ENCODE data around the gene INTU. TPM values are rescaled to one million over a fixed set of nuclear protein-coding genes. Genes with fewer than 3 reads are reported as not detected.

Gene INTU
- total and polyA plus RNA-seq, 3 experiments from 2014 or later, result 0.13 to 0.38 TPM; not detected in 1

DNA sequence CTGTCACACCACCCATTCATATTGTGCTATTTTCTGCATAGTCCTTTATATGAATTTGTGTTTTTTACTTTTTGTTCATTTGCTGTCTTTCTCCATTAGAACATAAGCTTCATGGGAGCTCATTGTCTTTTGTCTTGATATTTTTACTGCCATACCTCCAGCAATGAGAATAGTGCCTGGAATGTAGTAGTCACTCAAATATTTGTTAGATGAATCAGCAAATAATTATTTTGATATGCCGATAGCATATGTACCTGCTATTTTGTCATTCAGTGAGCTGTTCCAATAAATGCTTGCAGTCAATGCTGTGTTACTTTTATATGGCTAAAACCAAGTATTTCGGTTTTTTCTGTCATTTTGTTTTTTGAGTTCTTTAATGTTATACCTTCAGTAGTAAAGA lies 53.9 kb downstream of the INTU start:
- ChIA-PET CTCF (no interaction called here), POLR2A (no interaction called here)
- no peak overlapping the region for H3K27ac Mint-ChIP-seq
- no peak overlapping the region for H3K4me3 Mint-ChIP-seq
- H3K4me1 Mint-ChIP-seq, result no peaks in the 10 kb centered on the region
- Histone ChIP-seq H3K9me3 (ENCODE audit: low read length) (no peaks in the 10 kb centered on the region), H3K27me3 (ENCODE audit: insufficient read depth, low read length, poor library complexity, severe bottlenecking) (no peaks in the 10 kb centered on the region), H3K4me1 (ENCODE audit: insufficient read depth, low read length) (no peaks in the 10 kb centered on the region), H3K27ac (ENCODE audit: low read depth, low read length) (no peak overlapping the region), H3K36me3 (ENCODE audit: insufficient read depth, low read length) (no peaks in the 10 kb centered on the region), H3K4me3 (ENCODE audit: low read length) (no peak overlapping the region)
- H3K27me3 Mint-ChIP-seq, result peaks cover 0 to 2% of the 10 kb centered on the region in 2 donors
- H3K9me3 Mint-ChIP-seq, result peaks cover 0 to 8% (median 0%) of the 10 kb centered on the region in 5 donors
- no peak for DNase-seq
- no peaks in the 10 kb centered on the region for H3K36me3 Mint-ChIP-seq

DNA sequence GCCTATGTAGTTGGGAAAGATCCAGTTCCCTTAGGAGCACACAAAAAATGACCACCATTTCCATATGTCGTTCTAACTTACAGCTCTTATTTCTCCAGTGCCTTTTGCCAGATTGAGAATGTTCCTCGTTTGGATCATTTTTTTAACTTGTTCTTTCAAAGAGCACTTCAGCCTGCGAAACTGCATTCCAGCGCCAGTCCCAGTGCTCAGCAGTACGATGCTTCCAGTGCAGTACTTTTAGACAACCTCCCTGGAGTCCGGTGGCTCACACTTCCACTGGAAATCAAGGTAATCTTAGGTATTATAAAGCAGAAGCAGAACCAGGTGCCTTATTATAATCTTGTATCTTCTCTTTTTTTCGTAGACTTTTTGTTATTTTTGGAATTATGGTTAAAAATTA lies 54.8 kb downstream of the INTU start:
- H3K27ac ChIP-seq (ENCODE audit: low read depth, low read length), result no peak overlapping the region
- Mint-ChIP-seq H3K9me3 (peaks cover 0 to 4% (median 0%) of the 10 kb centered on the region in 5 donors), H3K36me3 (no peaks in the 10 kb centered on the region), H3K4me1 (no peaks in the 10 kb centered on the region), H3K27ac (no peak overlapping the region), H3K4me3 (no peak overlapping the region), H3K27me3 (peaks cover 0 to 2% of the 10 kb centered on the region in 2 donors)
- H3K4me3 ChIP-seq (ENCODE audit: low read length), result no peak overlapping the region
- DNase-seq, result no peak
- no peaks in the 10 kb centered on the region for H3K9me3 ChIP-seq (ENCODE audit: low read length)
- no peaks in the 10 kb centered on the region for H3K36me3 ChIP-seq (ENCODE audit: insufficient read depth, low read length)
- no peaks in the 10 kb centered on the region for H3K27me3 ChIP-seq (ENCODE audit: insufficient read depth, low read length, poor library complexity, severe bottlenecking)
- POLR2A ChIA-PET, result no interaction called here
- CTCF ChIA-PET, result no interaction called here
- no peaks in the 10 kb centered on the region for H3K4me1 ChIP-seq (ENCODE audit: insufficient read depth, low read length)

DNA sequence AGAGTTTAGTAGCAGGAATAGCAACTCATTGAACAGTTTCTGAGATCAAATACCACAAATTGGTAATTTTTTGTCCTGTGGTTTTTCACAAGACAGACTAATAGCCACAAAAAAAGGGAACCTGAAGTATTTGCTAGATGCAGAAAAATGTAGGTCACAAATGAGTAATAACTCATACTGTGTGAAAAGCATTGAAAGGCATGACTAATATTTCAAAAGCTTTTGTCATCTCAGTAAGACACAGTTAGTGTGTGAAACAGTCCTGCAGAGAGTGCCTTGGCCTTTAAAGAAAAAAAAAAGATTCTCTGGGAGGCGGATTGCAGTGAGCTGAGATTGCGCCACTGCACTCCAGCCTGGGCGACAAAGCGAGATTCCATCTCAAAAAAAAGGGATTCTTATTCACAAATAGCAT lies 66.0 kb downstream of the INTU start:
- Mint-ChIP-seq H3K4me3 (no peak overlapping the region), H3K9me3 (peaks cover 0 to 10% (median 3%) of the 10 kb centered on the region in 5 donors), H3K4me1 (no peaks in the 10 kb centered on the region), H3K36me3 (no peaks in the 10 kb centered on the region), H3K27me3 (peaks cover 5% of the 10 kb centered on the region in 2 donors), H3K27ac (no peak overlapping the region)
- no peak for DNase-seq
- Histone ChIP-seq H3K9me3 (ENCODE audit: low read length) (no peaks in the 10 kb centered on the region), H3K27ac (ENCODE audit: low read depth, low read length) (no peak overlapping the region), H3K4me1 (ENCODE audit: insufficient read depth, low read length) (no peaks in the 10 kb centered on the region), H3K36me3 (ENCODE audit: insufficient read depth, low read length) (no peaks in the 10 kb centered on the region), H3K4me3 (ENCODE audit: low read length) (no peak overlapping the region), H3K27me3 (ENCODE audit: insufficient read depth, low read length, poor library complexity, severe bottlenecking) (no peaks in the 10 kb centered on the region)
- ChIA-PET CTCF (no interaction called here), POLR2A (no interaction called here)

DNA sequence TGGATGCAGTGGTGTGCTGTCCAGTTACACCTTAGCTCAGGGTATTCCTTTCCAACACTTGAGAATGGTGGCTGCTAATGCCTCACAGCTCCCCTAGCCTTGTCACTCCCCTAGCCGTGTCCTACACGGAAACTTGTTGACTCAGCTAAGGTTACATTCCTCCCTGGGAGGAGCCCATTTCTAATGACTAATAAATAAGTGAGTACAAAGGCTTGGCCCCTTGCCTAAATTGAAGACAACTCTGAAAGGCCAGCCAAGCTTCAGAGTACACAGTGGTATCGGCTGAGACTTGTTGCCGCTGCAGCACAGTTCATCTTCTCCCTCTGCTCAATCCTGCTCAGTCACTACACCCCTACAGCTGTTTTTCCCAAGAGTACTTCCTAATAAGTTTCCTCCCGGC lies 76.2 kb downstream of the INTU start:
- Histone ChIP-seq H3K36me3 (ENCODE audit: insufficient read depth, low read length) (no peaks in the 10 kb centered on the region), H3K9me3 (ENCODE audit: low read length) (no peaks in the 10 kb centered on the region), H3K4me3 (ENCODE audit: low read length) (no peak overlapping the region), H3K27ac (ENCODE audit: low read depth, low read length) (no peak overlapping the region), H3K27me3 (ENCODE audit: insufficient read depth, low read length, poor library complexity, severe bottlenecking) (no peaks in the 10 kb centered on the region), H3K4me1 (ENCODE audit: insufficient read depth, low read length) (no peaks in the 10 kb centered on the region)
- peaks cover 0 to 8% of the 10 kb centered on the region in 2 donors for H3K27me3 Mint-ChIP-seq
- POLR2A ChIA-PET, result no interaction called here
- no peak for DNase-seq
- H3K27ac Mint-ChIP-seq, result no peak overlapping the region
- CTCF ChIA-PET, result no interaction called here
- no peak overlapping the region for H3K4me3 Mint-ChIP-seq
- H3K9me3 Mint-ChIP-seq, result peaks cover 0 to 3% (median 0%) of the 10 kb centered on the region in 5 donors
- H3K36me3 Mint-ChIP-seq, result no peaks in the 10 kb centered on the region
- H3K4me1 Mint-ChIP-seq, result no peaks in the 10 kb centered on the region

DNA sequence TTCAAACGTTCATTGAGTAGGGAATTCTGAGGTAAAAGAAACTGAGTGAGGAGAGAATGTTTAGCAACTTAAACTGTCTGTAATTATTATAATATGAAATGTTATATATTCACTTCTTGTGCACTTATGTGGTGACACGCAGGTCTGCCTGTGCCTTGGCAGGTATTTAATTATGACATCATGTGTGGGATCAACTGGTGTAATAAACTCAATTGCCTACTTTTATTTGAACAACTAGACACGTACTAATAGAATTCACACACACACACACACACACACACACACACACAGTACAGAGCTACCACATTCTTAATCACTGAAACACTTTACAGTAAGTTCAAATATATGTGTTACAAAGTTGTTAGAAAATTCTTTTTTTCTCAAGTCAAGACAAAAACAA lies 76.7 kb downstream of the INTU start:
- Mint-ChIP-seq H3K27ac (no peak overlapping the region), H3K27me3 (peaks cover 0 to 8% of the 10 kb centered on the region in 2 donors), H3K9me3 (peaks cover 0 to 3% (median 0%) of the 10 kb centered on the region in 5 donors), H3K4me3 (no peak overlapping the region), H3K36me3 (no peaks in the 10 kb centered on the region), H3K4me1 (no peaks in the 10 kb centered on the region)
- Histone ChIP-seq H3K27me3 (ENCODE audit: insufficient read depth, low read length, poor library complexity, severe bottlenecking) (no peaks in the 10 kb centered on the region), H3K27ac (ENCODE audit: low read depth, low read length) (no peak overlapping the region), H3K4me1 (ENCODE audit: insufficient read depth, low read length) (no peaks in the 10 kb centered on the region), H3K36me3 (ENCODE audit: insufficient read depth, low read length) (no peaks in the 10 kb centered on the region), H3K4me3 (ENCODE audit: low read length) (no peak overlapping the region), H3K9me3 (ENCODE audit: low read length) (no peaks in the 10 kb centered on the region)
- DNase-seq, result no peak
- POLR2A ChIA-PET, result no interaction called here
- CTCF ChIA-PET, result no interaction called here

DNA sequence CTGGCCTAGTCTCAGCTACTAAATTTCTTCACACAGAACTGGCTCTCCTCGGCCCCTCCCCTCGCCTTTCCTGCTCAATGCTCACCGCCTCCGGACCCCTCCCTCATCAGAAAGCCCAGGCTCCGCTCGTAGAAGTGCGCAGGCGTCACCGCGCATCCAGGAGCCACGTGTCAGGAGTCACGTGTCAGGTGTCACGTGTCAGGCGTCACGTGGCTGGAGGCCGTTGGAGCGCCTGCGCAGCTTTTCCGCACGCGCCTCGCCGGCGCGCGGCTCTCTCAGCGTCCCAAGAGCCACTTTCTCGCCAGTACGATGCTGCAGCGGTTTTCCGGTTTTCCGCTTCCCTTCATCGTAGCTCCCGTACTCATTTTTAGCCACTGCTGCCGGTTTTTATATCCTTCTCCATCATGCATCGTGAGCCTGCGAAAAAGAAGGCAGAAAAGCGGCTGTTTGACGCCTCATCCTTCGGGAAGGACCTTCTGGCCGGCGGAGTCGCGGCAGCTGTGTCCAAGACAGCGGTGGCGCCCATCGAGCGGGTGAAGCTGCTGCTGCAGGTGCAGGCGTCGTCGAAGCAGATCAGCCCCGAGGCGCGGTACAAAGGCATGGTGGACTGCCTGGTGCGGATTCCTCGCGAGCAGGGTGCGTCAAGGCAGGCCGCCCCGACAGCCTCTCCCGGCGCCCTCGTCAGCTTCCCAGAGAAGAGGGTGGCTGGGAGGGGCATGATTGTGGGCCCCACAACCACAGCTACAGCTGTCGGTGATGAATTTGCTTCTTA lies 97.6 kb downstream of the INTU start, which contains the start of gene SLC25A31:
Gene SLC25A31 (plus strand): TSS at position 259 of the 772 bp plus-strand sequence. CDS start 146 bp downstream, at position 405.
- POLR2A ChIA-PET, result no interaction called here
- H3K9me3 Mint-ChIP-seq, result no peaks in the 10 kb centered on the region
- no peaks in the 10 kb centered on the region for H3K36me3 Mint-ChIP-seq
- no peak within 1 kb of the TSS for H3K4me3 Mint-ChIP-seq
- Histone ChIP-seq H3K36me3 (ENCODE audit: insufficient read depth, low read length) (no peaks in the 10 kb centered on the region), H3K27ac (ENCODE audit: low read depth, low read length) (no peak within 1 kb of the TSS), H3K27me3 (ENCODE audit: insufficient read depth, low read length, poor library complexity, severe bottlenecking) (no peaks in the 10 kb centered on the region), H3K9me3 (ENCODE audit: low read length) (no peaks in the 10 kb centered on the region), H3K4me3 (ENCODE audit: low read length) (no peak within 1 kb of the TSS), H3K4me1 (ENCODE audit: insufficient read depth, low read length) (no peaks in the 10 kb centered on the region)
- peaks cover 0 to 3% of the 10 kb centered on the region in 2 donors for H3K27me3 Mint-ChIP-seq
- peaks cover 0 to 1% (median 0%) of the 10 kb centered on the region in 3 donors for H3K4me1 Mint-ChIP-seq
- DNase-seq, result no peak
- no peak within 1 kb of the TSS for H3K27ac Mint-ChIP-seq
- CTCF ChIA-PET, result no interaction called here

DNA sequence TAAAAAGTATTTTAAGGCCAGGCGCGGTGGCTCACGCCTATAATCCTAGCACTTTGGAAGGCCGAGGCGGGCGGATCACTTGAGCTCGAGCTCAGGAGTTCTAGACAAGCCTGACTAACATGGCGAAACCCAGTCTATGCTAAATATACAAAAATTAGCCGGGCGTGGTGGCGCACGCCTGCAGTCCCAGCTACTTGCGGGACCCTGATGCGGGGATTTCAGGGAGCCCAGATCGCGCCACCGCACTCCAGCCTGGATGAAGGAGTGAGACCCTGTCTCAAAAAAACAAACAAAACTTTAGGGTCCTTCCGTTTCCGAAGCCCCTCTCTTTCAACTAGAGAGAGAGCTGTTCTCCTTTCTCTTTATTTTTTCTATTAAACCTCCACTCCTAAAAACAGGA lies 98.6 kb downstream of the INTU start:
- peaks cover 0 to 1% (median 0%) of the 10 kb centered on the region in 3 donors for H3K4me1 Mint-ChIP-seq
- H3K27me3 Mint-ChIP-seq, result no peaks in the 10 kb centered on the region
- Histone ChIP-seq H3K4me3 (ENCODE audit: low read length) (no peak overlapping the region), H3K27ac (ENCODE audit: low read depth, low read length) (no peak overlapping the region), H3K9me3 (ENCODE audit: low read length) (no peaks in the 10 kb centered on the region), H3K27me3 (ENCODE audit: insufficient read depth, low read length, poor library complexity, severe bottlenecking) (no peaks in the 10 kb centered on the region), H3K4me1 (ENCODE audit: insufficient read depth, low read length) (no peaks in the 10 kb centered on the region), H3K36me3 (ENCODE audit: insufficient read depth, low read length) (no peaks in the 10 kb centered on the region)
- DNase-seq, result no peak
- no peak overlapping the region for H3K27ac Mint-ChIP-seq
- no peaks in the 10 kb centered on the region for H3K9me3 Mint-ChIP-seq
- H3K36me3 Mint-ChIP-seq, result no peaks in the 10 kb centered on the region
- ChIA-PET POLR2A (no interaction called here), CTCF (no interaction called here)
- no peak overlapping the region for H3K4me3 Mint-ChIP-seq

DNA sequence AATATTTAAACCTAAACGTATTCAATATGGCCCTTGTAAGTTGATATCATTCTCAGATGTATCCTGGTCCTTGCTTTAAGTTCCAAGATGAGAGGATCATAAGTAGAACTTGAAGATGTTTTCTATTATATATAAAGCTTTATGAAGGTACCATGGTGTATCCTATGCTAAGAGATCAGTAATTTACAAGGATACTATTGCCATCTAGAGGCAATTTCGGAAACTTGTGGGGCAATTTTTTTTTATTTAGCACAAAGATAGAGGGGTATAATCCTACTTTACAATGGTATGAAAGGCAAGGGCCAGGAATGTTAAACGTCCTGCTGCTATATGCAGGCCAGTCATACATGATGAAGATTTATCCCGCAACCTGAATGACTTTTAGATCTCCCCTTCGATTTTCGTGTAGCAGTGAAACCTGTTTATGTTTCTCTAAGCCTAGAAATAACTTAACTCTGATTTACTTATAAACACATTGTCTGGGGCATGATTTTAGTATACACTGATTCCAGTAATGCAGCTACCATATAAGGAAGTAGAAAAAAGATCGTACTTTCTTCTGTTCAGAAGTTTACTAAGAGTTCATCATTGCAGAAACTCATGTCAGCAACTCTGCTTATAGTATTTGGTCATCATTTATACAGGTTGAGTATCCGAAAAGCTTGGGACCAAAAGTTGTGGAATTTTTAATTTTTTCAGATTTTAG lies 100.0 kb downstream of the INTU start:
- POLR2A ChIA-PET, result no interaction called here
- Histone ChIP-seq H3K27me3 (ENCODE audit: insufficient read depth, low read length, poor library complexity, severe bottlenecking) (no peaks in the 10 kb centered on the region), H3K9me3 (ENCODE audit: low read length) (no peaks in the 10 kb centered on the region), H3K27ac (ENCODE audit: low read depth, low read length) (no peak overlapping the region), H3K36me3 (ENCODE audit: insufficient read depth, low read length) (no peaks in the 10 kb centered on the region), H3K4me3 (ENCODE audit: low read length) (no peak overlapping the region), H3K4me1 (ENCODE audit: insufficient read depth, low read length) (no peaks in the 10 kb centered on the region)
- Mint-ChIP-seq H3K4me1 (peaks cover 0 to 1% (median 0%) of the 10 kb centered on the region in 3 donors), H3K27ac (no peak overlapping the region), H3K27me3 (no peaks in the 10 kb centered on the region), H3K4me3 (no peak overlapping the region), H3K36me3 (no peaks in the 10 kb centered on the region), H3K9me3 (no peaks in the 10 kb centered on the region)
- CTCF ChIA-PET, result no interaction called here
- no peak for DNase-seq
